GM23248 (cell line): ENCODE measurements around the gene SNX32.

Source experiments
- EZH2 ChIP-seq: fragments of 200-600 bp; sonication (generic); IDR thresholded peaks from 2 replicates; pipeline ENCODE4 v1.6.1; 2018; ENCODE audit warnings: antibody characterized with exemption, mild to moderate bottlenecking; ENCODE audit not compliant: insufficient read depth, poor library complexity, severe bottlenecking
- EZH2phosphoT487 ChIP-seq: fragments of 200-600 bp; sonication (generic); IDR thresholded peaks from 2 replicates; pipeline ENCODE4 v1.6.1; 2018; ENCODE audit warnings: antibody characterized with exemption, moderate library complexity, mild to moderate bottlenecking, low read depth; ENCODE audit not compliant: insufficient read depth

DNA sequence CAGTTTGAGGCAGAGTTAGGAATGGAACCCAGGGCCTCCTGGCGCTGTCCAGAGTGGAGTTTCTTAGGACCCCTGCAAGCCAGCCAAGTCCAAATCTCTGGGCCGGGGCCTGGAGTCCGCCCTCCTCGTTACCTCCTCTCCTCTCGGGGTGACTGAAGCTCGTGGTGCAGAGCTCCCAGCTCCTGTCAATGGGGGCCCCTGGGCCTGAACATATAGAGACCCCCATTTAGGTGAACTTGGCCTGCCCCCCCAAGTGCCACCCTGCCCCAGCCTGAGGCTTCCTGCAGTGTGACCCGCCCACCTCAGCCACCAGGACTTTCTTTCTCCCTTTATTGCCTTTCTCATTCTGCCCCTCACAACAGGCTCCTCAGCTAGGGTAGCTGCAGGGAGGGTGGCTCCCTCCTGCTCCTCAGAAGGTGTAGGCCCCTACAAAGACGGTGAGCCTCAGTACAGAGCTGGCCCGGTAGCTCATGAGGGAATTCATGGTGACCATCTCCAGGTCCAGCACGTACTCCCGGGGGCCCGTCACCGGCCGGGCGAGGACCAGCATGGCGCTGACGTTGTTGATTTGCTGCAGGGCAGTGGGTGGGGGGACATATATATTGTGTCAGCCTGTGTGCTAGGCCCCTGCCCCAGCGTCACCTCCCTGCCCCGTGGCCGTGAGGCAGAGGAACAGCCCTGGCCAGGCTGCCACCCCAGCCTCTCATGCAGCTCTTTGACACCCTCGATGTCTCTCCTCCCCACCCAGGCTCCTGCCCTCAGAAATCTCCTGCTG lies 32.9 kb downstream of the SNX32 start:
- TF ChIP-seq EZH2phosphoT487, result no peak
- no peak for TF ChIP-seq EZH2
